ENCODE data around the gene MUC2.

DNA sequence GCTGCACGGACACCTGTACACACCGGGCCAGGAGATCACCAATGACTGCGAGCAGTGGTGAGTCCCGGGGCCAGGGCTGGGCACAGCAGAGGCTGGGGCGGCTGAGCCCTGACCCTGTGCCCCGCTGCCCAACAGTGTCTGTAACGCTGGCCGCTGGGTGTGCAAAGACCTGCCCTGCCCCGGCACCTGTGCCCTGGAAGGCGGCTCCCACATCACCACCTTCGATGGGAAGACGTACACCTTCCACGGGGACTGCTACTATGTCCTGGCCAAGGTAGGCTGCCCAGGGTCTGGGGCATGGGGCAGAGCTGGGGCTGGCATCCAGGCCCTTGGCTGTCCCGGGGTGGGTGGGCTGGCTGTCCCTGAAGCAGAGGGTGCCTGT lies 7.7 kb downstream of the MUC2 start:
- TF ChIP-seq POLR2AphosphoS5 (IDR thresholded peaks at IDR 0.05; ENCODE audit: borderline replicate concordance, low read depth, low read length) (no peak), EZH2 (IDR thresholded peaks at IDR 0.05) (no peak), FOXP2 (optimal IDR thresholded peaks at IDR 0.05; ENCODE audit: control extremely low read depth, extremely low read length, insufficient read depth) (no peak)

Measured in SK-N-MC (cell line).